Measurements from ENCODE around the gene SERPINA12. TPM values are rescaled to one million over a fixed set of nuclear protein-coding genes. Genes with fewer than 3 reads are reported as not detected.

Gene SERPINA12
- polyA plus RNA-seq, 1 donor (not counting 4 experiments of a cell fraction or from before 2014, with no cell fraction given) = 0.26 TPM

DNA sequence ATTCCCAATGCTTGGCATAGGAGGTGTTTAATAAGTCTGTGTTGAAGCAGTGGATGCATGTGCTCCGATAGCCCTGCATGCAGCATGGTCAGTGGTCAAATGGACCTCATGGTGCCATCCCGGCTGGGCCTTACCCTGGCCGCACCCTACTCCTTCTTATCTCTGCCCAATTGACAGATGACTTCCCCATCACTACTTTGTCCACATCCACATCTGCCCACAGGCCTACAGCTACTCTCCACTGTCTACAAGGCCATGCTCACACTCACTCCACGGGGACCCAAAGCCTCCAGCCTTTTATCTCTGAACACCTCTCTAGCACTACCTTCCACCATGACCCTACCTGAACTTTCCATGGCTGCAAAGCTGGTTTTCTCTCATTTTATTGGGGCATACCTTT lies 68.1 kb downstream of the SERPINA12 start:
- Histone ChIP-seq H3K4me3 (ENCODE audit: control insufficient read depth in 2 of 3, extremely low read depth in 1 of 3, insufficient read depth in 2 of 3, low read depth in 1 of 3, low read length in 3 of 3) (no peak overlapping the region), H3K36me3 (ENCODE audit: control insufficient read depth in 2 of 2, extremely low read depth in 1 of 2, insufficient read depth in 2 of 2, low read length in 2 of 2) (no peaks in the 10 kb centered on the region), H3K9ac (ENCODE audit: control insufficient read depth, extremely low read depth, insufficient read depth, low read length) (no peak overlapping the region), H3K4me1 (ENCODE audit: control insufficient read depth, extremely low read depth, insufficient read depth, low read length) (no peaks in the 10 kb centered on the region), H3K79me2 (ENCODE audit: control insufficient read depth, insufficient read depth, low read length) (no peaks in the 10 kb centered on the region), H3K9me1 (ENCODE audit: control insufficient read depth, extremely low read depth, insufficient read depth, low read length) (no peaks in the 10 kb centered on the region), H3K27me3 (ENCODE audit: control insufficient read depth, extremely low read depth, insufficient read depth, low read length) (no peaks in the 10 kb centered on the region), H3K4me2 (ENCODE audit: control insufficient read depth, extremely low read depth, insufficient read depth, low read depth, low read length) (no peak overlapping the region), H4K20me1 (ENCODE audit: control insufficient read depth, extremely low read depth, insufficient read depth, low read length) (no peaks in the 10 kb centered on the region), H2AFZ (ENCODE audit: control insufficient read depth, low read length) (no peak overlapping the region), H3K27ac (ENCODE audit: control insufficient read depth, insufficient read depth, low read length) (no peak overlapping the region), H3K9me3 (ENCODE audit: control insufficient read depth, low read depth, low read length) (no peaks in the 10 kb centered on the region)
- FAIRE-seq = no peak
- dilution Hi-C loops (cut with MboI; ENCODE audit: extremely low pct_ligation_motif_present, low sequenced_read_pairs) = no loop called here
- TF ChIP-seq, protein P1, sequence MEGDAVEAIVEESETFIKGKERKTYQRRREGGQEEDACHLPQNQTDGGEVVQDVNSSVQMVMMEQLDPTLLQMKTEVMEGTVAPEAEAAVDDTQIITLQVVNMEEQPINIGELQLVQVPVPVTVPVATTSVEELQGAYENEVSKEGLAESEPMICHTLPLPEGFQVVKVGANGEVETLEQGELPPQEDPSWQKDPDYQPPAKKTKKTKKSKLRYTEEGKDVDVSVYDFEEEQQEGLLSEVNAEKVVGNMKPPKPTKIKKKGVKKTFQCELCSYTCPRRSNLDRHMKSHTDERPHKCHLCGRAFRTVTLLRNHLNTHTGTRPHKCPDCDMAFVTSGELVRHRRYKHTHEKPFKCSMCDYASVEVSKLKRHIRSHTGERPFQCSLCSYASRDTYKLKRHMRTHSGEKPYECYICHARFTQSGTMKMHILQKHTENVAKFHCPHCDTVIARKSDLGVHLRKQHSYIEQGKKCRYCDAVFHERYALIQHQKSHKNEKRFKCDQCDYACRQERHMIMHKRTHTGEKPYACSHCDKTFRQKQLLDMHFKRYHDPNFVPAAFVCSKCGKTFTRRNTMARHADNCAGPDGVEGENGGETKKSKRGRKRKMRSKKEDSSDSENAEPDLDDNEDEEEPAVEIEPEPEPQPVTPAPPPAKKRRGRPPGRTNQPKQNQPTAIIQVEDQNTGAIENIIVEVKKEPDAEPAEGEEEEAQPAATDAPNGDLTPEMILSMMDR (optimal IDR thresholded peaks at IDR 0.05 in 1 of 3, IDR thresholded peaks at IDR 0.05 in 1 of 3, conservative IDR thresholded peaks at IDR 0.05 in 1 of 3; ENCODE audit: extremely low read depth in 1 of 3, insufficient read depth in 2 of 3, low read length in 3 of 3) = no peak
- TF ChIP-seq EZH2 (IDR thresholded peaks at IDR 0.05; ENCODE audit: low read length) = no peak
- no peak for DNase-seq (ENCODE audit: low read depth, low spot score)

GRCh38 chr14:94439453-94440057 lies 69.7 kb downstream of the SERPINA12 start:
- Histone ChIP-seq H2AFZ (ENCODE audit: control insufficient read depth, low read length) (no peak overlapping the region), H4K20me1 (ENCODE audit: control insufficient read depth, extremely low read depth, insufficient read depth, low read length) (no peaks in the 10 kb centered on the region), H3K79me2 (ENCODE audit: control insufficient read depth, insufficient read depth, low read length) (no peaks in the 10 kb centered on the region), H3K9me1 (ENCODE audit: control insufficient read depth, extremely low read depth, insufficient read depth, low read length) (no peaks in the 10 kb centered on the region), H3K4me3 (ENCODE audit: control insufficient read depth in 2 of 3, extremely low read depth in 1 of 3, insufficient read depth in 2 of 3, low read depth in 1 of 3, low read length in 3 of 3) (no peak overlapping the region), H3K4me1 (ENCODE audit: control insufficient read depth, extremely low read depth, insufficient read depth, low read length) (no peaks in the 10 kb centered on the region), H3K27ac (ENCODE audit: control insufficient read depth, insufficient read depth, low read length) (no peak overlapping the region), H3K9ac (ENCODE audit: control insufficient read depth, extremely low read depth, insufficient read depth, low read length) (no peak overlapping the region), H3K4me2 (ENCODE audit: control insufficient read depth, extremely low read depth, insufficient read depth, low read depth, low read length) (no peak overlapping the region), H3K9me3 (ENCODE audit: control insufficient read depth, low read depth, low read length) (no peaks in the 10 kb centered on the region), H3K36me3 (ENCODE audit: control insufficient read depth in 2 of 2, extremely low read depth in 1 of 2, insufficient read depth in 2 of 2, low read length in 2 of 2) (no peaks in the 10 kb centered on the region), H3K27me3 (ENCODE audit: control insufficient read depth, extremely low read depth, insufficient read depth, low read length) (peaks cover 4% of the 10 kb centered on the region)
- dilution Hi-C loops (cut with MboI; ENCODE audit: extremely low pct_ligation_motif_present, low sequenced_read_pairs) = no loop called here
- TF ChIP-seq, protein P1 (optimal IDR thresholded peaks at IDR 0.05 in 1 of 3, IDR thresholded peaks at IDR 0.05 in 1 of 3, conservative IDR thresholded peaks at IDR 0.05 in 1 of 3; ENCODE audit: extremely low read depth in 1 of 3, insufficient read depth in 2 of 3, low read length in 3 of 3) = no peak
- TF ChIP-seq EZH2 (IDR thresholded peaks at IDR 0.05; ENCODE audit: low read length) = no peak
- FAIRE-seq (no peak), DNase-seq (ENCODE audit: low read depth, low spot score) (no peak)

Other genes with a start within 250 kb of the SERPINA12 start
- gene SERPINA10, start 216.2 kb downstream of the SERPINA12 start, polyA plus RNA-seq = not detected in 3 replicates
- gene SERPINA6, start 186.1 kb downstream of the SERPINA12 start, polyA plus RNA-seq = 0.18 TPM in 1 of 3 replicates, not detected in the others
- gene SERPINA2, start 142.8 kb downstream of the SERPINA12 start, polyA plus RNA-seq = not detected in 3 replicates
- gene SERPINA1, start 120.9 kb downstream of the SERPINA12 start, polyA plus RNA-seq = 0.48 to 0.71 TPM (median 0.52 TPM) in 3 replicates
- gene SERPINA11, start 56.7 kb downstream of the SERPINA12 start, polyA plus RNA-seq = not detected in 3 replicates
- gene SERPINA9, start 33.3 kb downstream of the SERPINA12 start, polyA plus RNA-seq = 0.05 TPM in 1 of 3 replicates, not detected in the others
- gene SERPINA4, start 52.0 kb upstream of the SERPINA12 start, polyA plus RNA-seq = not detected in 3 replicates
- gene SERPINA5, start 72.0 kb upstream of the SERPINA12 start, polyA plus RNA-seq = not detected in 3 replicates
- 0.33 to 1.5 TPM (median 0.50 TPM) in 3 replicates for gene SERPINA3, start 102.9 kb upstream of the SERPINA12 start, polyA plus RNA-seq

All from keratinocyte (primary cell).